HepG2 (cell line): ENCODE results near the gene OR6V1. TPM values are rescaled to one million over a fixed set of nuclear protein-coding genes. Genes with fewer than 3 reads are reported as not detected.

Experiments used
- EP300 ChIP-seq, 3 experiments: sonication (generic) in 1 of 3; formaldehyde crosslinking in 1 of 3; IDR thresholded peaks; 2 replicates each; pipeline versions ENCODE4 v1.5.1 to v1.6.1; 2011 to 2020; ENCODE audit warnings: low read depth in 2 of 3, low read length in 2 of 3, borderline replicate concordance in 1 of 3, improper control_type of control experiment in 1 of 3, mild to moderate bottlenecking in 1 of 3, missing genetic modification reagents in 1 of 3, moderate library complexity in 1 of 3
- GMEB2 ChIP-seq: IDR thresholded peaks from 2 replicates; pipeline ENCODE4 v1.6.1; 2016; ENCODE audit warnings: missing biosample characterization, missing genetic modification reagents, low read depth
- HDAC2 ChIP-seq: sonication (generic); formaldehyde crosslinking; IDR thresholded peaks from 2 replicates; pipeline ENCODE4 v1.4.0; 2020; ENCODE audit warnings: missing genetic modification reagents
- HNF1A ChIP-seq, 2 experiments: sonication (generic) in 1 of 2; formaldehyde crosslinking in 1 of 2; IDR thresholded peaks; 2 replicates each; pipeline versions ENCODE4 v1.4.0 to v1.6.1; 2016 to 2020; ENCODE audit warnings: borderline replicate concordance in 1 of 2, low read depth in 1 of 2, mild to moderate bottlenecking in 1 of 2, missing genetic modification reagents in 1 of 2
- ISL2 ChIP-seq: sonication (generic); formaldehyde crosslinking; IDR thresholded peaks from 2 replicates; pipeline ENCODE4 v1.5.0; 2020; ENCODE audit warnings: missing genetic modification reagents
- NR2F6 ChIP-seq, 2 experiments: IDR thresholded peaks; 2 replicates each; pipeline ENCODE4 v1.6.1; 2016; ENCODE audit warnings: antibody characterized with exemption in 1 of 2, mild to moderate bottlenecking in 1 of 2
- ONECUT2 ChIP-seq: sonication (generic); formaldehyde crosslinking; IDR thresholded peaks from 2 replicates; pipeline ENCODE4 v1.4.0; 2020; ENCODE audit warnings: missing genetic modification reagents
- RFX3 ChIP-seq: IDR thresholded peaks from 2 replicates; pipeline ENCODE4 v1.6.1; 2016; ENCODE audit warnings: missing biosample characterization, missing genetic modification reagents
- SALL1 ChIP-seq: sonication (generic); formaldehyde crosslinking; IDR thresholded peaks from 2 replicates; pipeline ENCODE4 v1.8.0; 2022; ENCODE audit warnings: mild to moderate bottlenecking, missing genetic modification reagents
- TARDBP ChIP-seq: sonication (generic); formaldehyde crosslinking; IDR thresholded peaks from 2 replicates; pipeline ENCODE4 v1.8.0; 2022; ENCODE audit warnings: mild to moderate bottlenecking, missing genetic modification reagents
- TBX3 ChIP-seq: fragments of 450-650 bp; IDR thresholded peaks from 2 replicates; pipeline ENCODE4 v1.6.1; 2017; ENCODE audit warnings: antibody characterized with exemption, mild to moderate bottlenecking, inconsistent platforms, borderline replicate concordance
- TSC22D2 ChIP-seq: sonication (generic); formaldehyde crosslinking; IDR thresholded peaks from 2 replicates; pipeline ENCODE4 v1.5.1; 2020; ENCODE audit warnings: missing genetic modification reagents, mild to moderate bottlenecking, borderline replicate concordance
- ZNF740 ChIP-seq: sonication (generic); formaldehyde crosslinking; IDR thresholded peaks from 2 replicates; pipeline ENCODE4 v1.4.0; 2020; ENCODE audit warnings: missing genetic modification reagents
- polyA plus RNA-seq, 8 experiments: library from polyadenylated mRNA; depleted of rRNA in 3 of 8; stranded (reverse) in 7 of 8; unstranded in 1 of 8; fragments of >200 nt; fragmentation: Illumina TruSeq in 4 of 8; extraction: Trizol in 4 of 8; gene quantifications; 2 replicates each; pipeline versions ENCODE4 v1.2.1 to v1.2.3, GENCODE V29; 2011 to 2016; ENCODE audit warnings: low read depth in 4 of 8, missing spikeins in 1 of 8, mixed read lengths in 1 of 8; ENCODE audit not compliant: insufficient read depth in 1 of 8
- total RNA-seq, 5 experiments: library from RNA; depleted of rRNA; stranded (reverse); fragments of >200 nt; fragmentation: Illumina TruSeq; extraction: Trizol; gene quantifications; 2 replicates each; pipeline ENCODE4 v1.2.3, GENCODE V29; 2016; ENCODE audit warnings: low read depth in 1 of 5
- TF ChIP-seq, protein P1 (sequence below): sonication (generic); formaldehyde crosslinking; IDR thresholded peaks from 2 replicates; pipeline ENCODE4 v1.5.1; 2020; ENCODE audit warnings: mild to moderate bottlenecking, moderate library complexity, missing genetic modification reagents
- TF ChIP-seq, protein P2 (sequence below): IDR thresholded peaks from 2 replicates; pipeline ENCODE4 v1.6.1; 2016; ENCODE audit warnings: low read depth, missing genetic modification reagents, missing compliant biosample characterization

Gene OR6V1
- total and polyA plus RNA-seq, 2 of the 13 experiments (the other 11 are each of a cell fraction or from before 2014, with no cell fraction given): not detected

DNA sequence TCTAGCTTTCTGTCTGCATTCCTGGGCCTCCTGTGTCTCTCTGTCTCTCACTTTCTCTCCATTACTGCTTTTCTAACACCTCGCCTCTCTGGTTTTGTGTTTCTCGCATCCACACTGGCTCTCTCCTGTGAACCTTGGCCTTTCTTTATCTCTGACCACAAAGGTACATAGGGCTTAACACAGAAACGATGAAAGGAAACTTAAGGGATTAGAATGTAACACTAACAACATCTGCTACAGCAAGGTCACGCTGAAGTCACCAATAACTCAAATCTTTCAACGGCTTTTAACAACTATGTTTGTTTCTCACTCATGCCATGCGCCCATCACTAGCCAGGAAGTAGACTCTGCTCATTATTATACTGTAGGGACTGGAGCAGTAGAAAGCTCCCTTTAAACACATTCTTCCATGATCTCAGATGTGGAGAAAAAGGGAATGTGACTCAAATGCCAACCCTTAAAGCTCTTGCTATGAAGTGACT, 9.3 kb upstream of the OR6V1 start (continued):
- no peak for TF ChIP-seq GMEB2 (CRISPR knock-in tag)
- peak; percentile 95 for TF ChIP-seq NR2F6 (IDR thresholded peaks at IDR 0.05)
- peak; percentile 80 for TF ChIP-seq NR2F6 (CRISPR knock-in tag; IDR thresholded peaks at IDR 0.05)
- no peak for TF ChIP-seq ONECUT2 (CRISPR knock-in tag)
- no peak for TF ChIP-seq TSC22D2
- peak in 1 of 2 experiments; percentile 79; a peak in 3 of 4 replicates for TF ChIP-seq EP300 (IDR thresholded peaks at IDR 0.05; ENCODE audit: low read depth in 2 of 2, low read length in 2 of 2)
- TF ChIP-seq EP300 (CRISPR knock-in tag; IDR thresholded peaks at IDR 0.05; ENCODE audit: borderline replicate concordance): peak; percentile 69; the same call in 1 of the 2 replicates
- no peak for TF ChIP-seq SALL1 (CRISPR knock-in tag)
- TF ChIP-seq ZNF740 (CRISPR knock-in tag): no peak
- no peak for TF ChIP-seq TARDBP (CRISPR knock-in tag)
- TF ChIP-seq, protein P1, sequence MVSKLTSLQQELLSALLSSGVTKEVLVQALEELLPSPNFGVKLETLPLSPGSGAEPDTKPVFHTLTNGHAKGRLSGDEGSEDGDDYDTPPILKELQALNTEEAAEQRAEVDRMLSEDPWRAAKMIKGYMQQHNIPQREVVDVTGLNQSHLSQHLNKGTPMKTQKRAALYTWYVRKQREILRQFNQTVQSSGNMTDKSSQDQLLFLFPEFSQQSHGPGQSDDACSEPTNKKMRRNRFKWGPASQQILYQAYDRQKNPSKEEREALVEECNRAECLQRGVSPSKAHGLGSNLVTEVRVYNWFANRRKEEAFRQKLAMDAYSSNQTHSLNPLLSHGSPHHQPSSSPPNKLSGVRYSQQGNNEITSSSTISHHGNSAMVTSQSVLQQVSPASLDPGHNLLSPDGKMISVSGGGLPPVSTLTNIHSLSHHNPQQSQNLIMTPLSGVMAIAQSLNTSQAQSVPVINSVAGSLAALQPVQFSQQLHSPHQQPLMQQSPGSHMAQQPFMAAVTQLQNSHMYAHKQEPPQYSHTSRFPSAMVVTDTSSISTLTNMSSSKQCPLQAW: no peak
- TF ChIP-seq HDAC2: peak; percentile 85
- TF ChIP-seq, protein P2, sequence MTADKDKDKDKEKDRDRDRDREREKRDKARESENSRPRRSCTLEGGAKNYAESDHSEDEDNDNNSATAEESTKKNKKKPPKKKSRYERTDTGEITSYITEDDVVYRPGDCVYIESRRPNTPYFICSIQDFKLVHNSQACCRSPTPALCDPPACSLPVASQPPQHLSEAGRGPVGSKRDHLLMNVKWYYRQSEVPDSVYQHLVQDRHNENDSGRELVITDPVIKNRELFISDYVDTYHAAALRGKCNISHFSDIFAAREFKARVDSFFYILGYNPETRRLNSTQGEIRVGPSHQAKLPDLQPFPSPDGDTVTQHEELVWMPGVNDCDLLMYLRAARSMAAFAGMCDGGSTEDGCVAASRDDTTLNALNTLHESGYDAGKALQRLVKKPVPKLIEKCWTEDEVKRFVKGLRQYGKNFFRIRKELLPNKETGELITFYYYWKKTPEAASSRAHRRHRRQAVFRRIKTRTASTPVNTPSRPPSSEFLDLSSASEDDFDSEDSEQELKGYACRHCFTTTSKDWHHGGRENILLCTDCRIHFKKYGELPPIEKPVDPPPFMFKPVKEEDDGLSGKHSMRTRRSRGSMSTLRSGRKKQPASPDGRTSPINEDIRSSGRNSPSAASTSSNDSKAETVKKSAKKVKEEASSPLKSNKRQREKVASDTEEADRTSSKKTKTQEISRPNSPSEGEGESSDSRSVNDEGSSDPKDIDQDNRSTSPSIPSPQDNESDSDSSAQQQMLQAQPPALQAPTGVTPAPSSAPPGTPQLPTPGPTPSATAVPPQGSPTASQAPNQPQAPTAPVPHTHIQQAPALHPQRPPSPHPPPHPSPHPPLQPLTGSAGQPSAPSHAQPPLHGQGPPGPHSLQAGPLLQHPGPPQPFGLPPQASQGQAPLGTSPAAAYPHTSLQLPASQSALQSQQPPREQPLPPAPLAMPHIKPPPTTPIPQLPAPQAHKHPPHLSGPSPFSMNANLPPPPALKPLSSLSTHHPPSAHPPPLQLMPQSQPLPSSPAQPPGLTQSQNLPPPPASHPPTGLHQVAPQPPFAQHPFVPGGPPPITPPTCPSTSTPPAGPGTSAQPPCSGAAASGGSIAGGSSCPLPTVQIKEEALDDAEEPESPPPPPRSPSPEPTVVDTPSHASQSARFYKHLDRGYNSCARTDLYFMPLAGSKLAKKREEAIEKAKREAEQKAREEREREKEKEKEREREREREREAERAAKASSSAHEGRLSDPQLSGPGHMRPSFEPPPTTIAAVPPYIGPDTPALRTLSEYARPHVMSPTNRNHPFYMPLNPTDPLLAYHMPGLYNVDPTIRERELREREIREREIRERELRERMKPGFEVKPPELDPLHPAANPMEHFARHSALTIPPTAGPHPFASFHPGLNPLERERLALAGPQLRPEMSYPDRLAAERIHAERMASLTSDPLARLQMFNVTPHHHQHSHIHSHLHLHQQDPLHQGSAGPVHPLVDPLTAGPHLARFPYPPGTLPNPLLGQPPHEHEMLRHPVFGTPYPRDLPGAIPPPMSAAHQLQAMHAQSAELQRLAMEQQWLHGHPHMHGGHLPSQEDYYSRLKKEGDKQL (CRISPR knock-in tag): peak; percentile 92
- TF ChIP-seq TBX3: peak; percentile 93
- no peak; the same call in 1 of the 2 replicates for TF ChIP-seq HNF1A (IDR thresholded peaks at IDR 0.05; ENCODE audit: low read depth)
- TF ChIP-seq HNF1A (CRISPR knock-in tag; IDR thresholded peaks at IDR 0.05; ENCODE audit: borderline replicate concordance): peak; percentile 22; the same call in 1 of the 2 replicates
- TF ChIP-seq RFX3 (CRISPR knock-in tag): no peak
- TF ChIP-seq ISL2 (CRISPR knock-in tag): peak; percentile 81
